Posterior cingulate gyrus (tissue), 11 donors: ENCODE results near the gene FOXP1.
"Not testable (repeated sequence)": the region's sequence is repeated elsewhere in the genome, so short reads cannot be mapped to it uniquely, and the experiment has no call there.

Source experiments
- DNase-seq, 10 donors: peaks; one replicate each; pipeline versions ENCODE4 v3.0.0 to v3.0.0-alpha.2; 2020 to 2021; ENCODE audit warnings: mixed read lengths in 3 of 10
- intact Hi-C: fragments of 100-400 bp; cut with DNase I; formaldehyde crosslinking; loops from one replicate; pipeline ENCODE4 v1.15.1; 2023

The FOXP1 gene

GRCh38 chr3:71026634-71027578 is 556.6 kb downstream of the FOXP1 start:
- intact Hi-C loops = no loop called here
- no peak for DNase-seq

- intact Hi-C loops = no loop called here
These were observed 558.0 kb downstream of the FOXP1 start for GRCh38 chr3:71025516-71025915.

GRCh38 chr3:71025010-71025409 is 558.5 kb downstream of the FOXP1 start:
- intact Hi-C loops = no loop called here
- DNase-seq = no peak

More at GRCh38 chr3:71025516-71025915, 558.0 kb downstream of the FOXP1 start:
- DNase-seq = no peak

- peak in 1 of 10 donors; percentile 51 for DNase-seq
- intact Hi-C loops = no loop called here
These were observed 560.8 kb downstream of the FOXP1 start for GRCh38 chr3:71022551-71023335.

GRCh38 chr3:71018799-71019198 is 564.7 kb downstream of the FOXP1 start:
- peak; percentile 24 to 93 (median 48) for DNase-seq
- intact Hi-C loops = no loop called here

GRCh38 chr3:71016178-71016845 is 567.2 kb downstream of the FOXP1 start:
- intact Hi-C loops = no loop called here

GRCh38 chr3:71014616-71015015 is 568.9 kb downstream of the FOXP1 start:
- DNase-seq, intact Hi-C loops: not testable (repeated sequence)

More at GRCh38 chr3:71016178-71016845, 567.2 kb downstream of the FOXP1 start:
- DNase-seq = no peak

- intact Hi-C loops = no loop called here
- no peak for DNase-seq
These were observed 570.6 kb downstream of the FOXP1 start for GRCh38 chr3:71012971-71013370.

- intact Hi-C loops = no loop called here
- DNase-seq = no peak
These were observed 571.8 kb downstream of the FOXP1 start for GRCh38 chr3:71011565-71012287.

GRCh38 chr3:71010726-71011455 is 572.6 kb downstream of the FOXP1 start:
- intact Hi-C loops = no loop called here
- DNase-seq = no peak

- intact Hi-C loops = loop anchor here (5.0 to 10.0 kb wide), 3 partner anchors 59 to 579 kb away; no protein-coding TSS in a partner anchor
- DNase-seq = no peak
These were observed 575.1 kb downstream of the FOXP1 start for GRCh38 chr3:71008350-71008935.

- DNase-seq = no peak
- intact Hi-C loops = loop anchor here (5.0 to 10.0 kb wide), 3 partner anchors 60 to 580 kb away; no protein-coding TSS in a partner anchor
These were observed 576.4 kb downstream of the FOXP1 start for GRCh38 chr3:71006810-71007785.

- no peak for DNase-seq
- intact Hi-C loops = loop anchor here (5.0 to 10.0 kb wide), 3 partner anchors 61 to 581 kb away; no protein-coding TSS in a partner anchor
These were observed 577.7 kb downstream of the FOXP1 start for GRCh38 chr3:71005702-71006321.

GRCh38 chr3:71003511-71003910 is 580.0 kb downstream of the FOXP1 start:
- intact Hi-C loops = loop anchor here (10.0 kb wide), 1 partner anchor 301 kb away; no protein-coding TSS in a partner anchor
- no peak for DNase-seq

- intact Hi-C loops = loop anchor here (10.0 kb wide), 1 partner anchor 303 kb away; no protein-coding TSS in a partner anchor
- no peak for DNase-seq
These were observed 581.2 kb downstream of the FOXP1 start for GRCh38 chr3:71002298-71002697.

GRCh38 chr3:71001303-71001830 is 582.2 kb downstream of the FOXP1 start:
- intact Hi-C loops = loop anchor here (10.0 kb wide), 1 partner anchor 303 kb away; no protein-coding TSS in a partner anchor
- DNase-seq = no peak

GRCh38 chr3:71000483-71000882 is 583.0 kb downstream of the FOXP1 start:
- intact Hi-C loops = loop anchor here (10.0 kb wide), 1 partner anchor 304 kb away; no protein-coding TSS in a partner anchor
- DNase-seq = no peak
